ENCODE data around the gene CCDC66.

CCDC66 gene

GRCh38 chr3:56633181-56633580 is 76.2 kb downstream of the CCDC66 start:
- no peaks in the 10 kb centered on the region for H3K9me3 Mint-ChIP-seq
- intact Hi-C loops (cut with micrococcal nuclease): no loop called here
- no peak overlapping the region for H3K4me3 Mint-ChIP-seq
- no peaks in the 10 kb centered on the region for H3K27me3 Mint-ChIP-seq
- H3K27ac Mint-ChIP-seq: no peak overlapping the region
- no peaks in the 10 kb centered on the region for H3K4me1 Mint-ChIP-seq (ENCODE audit: low read depth)
- peaks cover 85% of the 10 kb centered on the region for H3K36me3 Mint-ChIP-seq (ENCODE audit: low read depth)

GRCh38 chr3:56633602-56634535 is 76.9 kb downstream of the CCDC66 start:
- Mint-ChIP-seq H3K27ac (no peak overlapping the region), H3K4me3 (no peak overlapping the region), H3K4me1 (ENCODE audit: low read depth) (no peaks in the 10 kb centered on the region), H3K9me3 (no peaks in the 10 kb centered on the region), H3K36me3 (ENCODE audit: low read depth) (peaks cover 86% of the 10 kb centered on the region), H3K27me3 (no peaks in the 10 kb centered on the region)
- intact Hi-C loops (cut with micrococcal nuclease): no loop called here

- Mint-ChIP-seq H3K4me1 (ENCODE audit: low read depth) (peaks cover 19% of the 10 kb centered on the region), H3K27me3 (no peaks in the 10 kb centered on the region), H3K4me3 (no peak overlapping the region), H3K9me3 (no peaks in the 10 kb centered on the region), H3K36me3 (ENCODE audit: low read depth) (peaks cover 91% of the 10 kb centered on the region), H3K27ac (no peak overlapping the region)
- intact Hi-C loops (cut with micrococcal nuclease): no loop called here
These were observed 88.4 kb downstream of the CCDC66 start for GRCh38 chr3:56645407-56645806.

DNA sequence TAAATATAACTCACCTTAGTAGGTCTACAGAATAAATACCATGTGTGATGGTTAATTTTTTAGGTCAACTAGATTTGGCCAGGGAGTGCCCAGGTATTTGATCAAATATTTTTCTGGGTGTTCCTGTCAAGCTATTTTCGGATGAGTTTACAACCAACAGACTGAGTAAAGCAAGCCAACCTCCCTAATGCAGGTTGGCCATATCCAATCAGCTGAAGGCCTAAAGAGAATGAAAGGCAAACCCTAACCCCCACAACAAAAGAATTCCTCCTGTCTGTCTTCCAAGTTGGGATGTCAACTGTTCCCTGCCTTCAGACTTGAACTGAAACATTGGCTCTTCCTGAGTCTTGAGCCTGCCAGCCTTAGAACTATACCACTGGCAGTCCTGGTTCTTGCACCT is 97.5 kb downstream of the CCDC66 start:
- intact Hi-C loops (cut with micrococcal nuclease): no loop called here
- H3K27ac Mint-ChIP-seq: peak overlapping the region; percentile 23
- peaks cover 11% of the 10 kb centered on the region for H3K4me1 Mint-ChIP-seq (ENCODE audit: low read depth)
- H3K36me3 Mint-ChIP-seq (ENCODE audit: low read depth): peaks cover 93% of the 10 kb centered on the region
- H3K9me3 Mint-ChIP-seq: no peaks in the 10 kb centered on the region
- no peak overlapping the region for H3K4me3 Mint-ChIP-seq
- H3K27me3 Mint-ChIP-seq: no peaks in the 10 kb centered on the region

- Mint-ChIP-seq H3K27me3 (no peaks in the 10 kb centered on the region), H3K9me3 (no peaks in the 10 kb centered on the region), H3K4me1 (ENCODE audit: low read depth) (peaks cover 5% of the 10 kb centered on the region), H3K27ac (no peak overlapping the region), H3K36me3 (ENCODE audit: low read depth) (peaks cover 93% of the 10 kb centered on the region), H3K4me3 (no peak overlapping the region)
- intact Hi-C loops (cut with micrococcal nuclease): no loop called here
These were observed 98.7 kb downstream of the CCDC66 start for GRCh38 chr3:56655709-56656108.

GRCh38 chr3:56664823-56665222 is 107.8 kb downstream of the CCDC66 start:
- H3K36me3 Mint-ChIP-seq (ENCODE audit: low read depth): peaks cover 98% of the 10 kb centered on the region
- no peak overlapping the region for H3K4me3 Mint-ChIP-seq
- H3K27ac Mint-ChIP-seq: no peak overlapping the region

GRCh38 chr3:56667973-56668579 is 111.1 kb downstream of the CCDC66 start:
- intact Hi-C loops (cut with micrococcal nuclease): loop anchor here (10.0 kb wide), 1 partner anchor 577 kb away; no protein-coding TSS in a partner anchor
- H3K9me3 Mint-ChIP-seq: no peaks in the 10 kb centered on the region
- H3K4me1 Mint-ChIP-seq (ENCODE audit: low read depth): no peaks in the 10 kb centered on the region
- H3K36me3 Mint-ChIP-seq (ENCODE audit: low read depth): peaks cover 98% of the 10 kb centered on the region
- H3K27me3 Mint-ChIP-seq: no peaks in the 10 kb centered on the region
- no peak overlapping the region for H3K4me3 Mint-ChIP-seq
- no peak overlapping the region for H3K27ac Mint-ChIP-seq

More at GRCh38 chr3:56664823-56665222, 107.8 kb downstream of the CCDC66 start:
- Mint-ChIP-seq H3K4me1 (ENCODE audit: low read depth) (no peaks in the 10 kb centered on the region), H3K9me3 (no peaks in the 10 kb centered on the region), H3K27me3 (no peaks in the 10 kb centered on the region)
- intact Hi-C loops (cut with micrococcal nuclease): loop anchor here (10.0 kb wide), 1 partner anchor 580 kb away; no protein-coding TSS in a partner anchor

All from dendritic cell treated with granulocyte-macrophage colony-stimulating factor and Interleukin-4, amounts not matched to agents 40 ng/mL and 50 ng/mL, for 4 days (primary cell).